ENCODE results near the gene ATMIN. TPM values are rescaled to one million over a fixed set of nuclear protein-coding genes. Genes with fewer than 3 reads are reported as not detected.

ATMIN gene
- total and polyA plus RNA-seq, 2 of the 13 experiments (the other 11 are each of a cell fraction or from before 2014, with no cell fraction given): 34.6 to 60.4 TPM

DNA sequence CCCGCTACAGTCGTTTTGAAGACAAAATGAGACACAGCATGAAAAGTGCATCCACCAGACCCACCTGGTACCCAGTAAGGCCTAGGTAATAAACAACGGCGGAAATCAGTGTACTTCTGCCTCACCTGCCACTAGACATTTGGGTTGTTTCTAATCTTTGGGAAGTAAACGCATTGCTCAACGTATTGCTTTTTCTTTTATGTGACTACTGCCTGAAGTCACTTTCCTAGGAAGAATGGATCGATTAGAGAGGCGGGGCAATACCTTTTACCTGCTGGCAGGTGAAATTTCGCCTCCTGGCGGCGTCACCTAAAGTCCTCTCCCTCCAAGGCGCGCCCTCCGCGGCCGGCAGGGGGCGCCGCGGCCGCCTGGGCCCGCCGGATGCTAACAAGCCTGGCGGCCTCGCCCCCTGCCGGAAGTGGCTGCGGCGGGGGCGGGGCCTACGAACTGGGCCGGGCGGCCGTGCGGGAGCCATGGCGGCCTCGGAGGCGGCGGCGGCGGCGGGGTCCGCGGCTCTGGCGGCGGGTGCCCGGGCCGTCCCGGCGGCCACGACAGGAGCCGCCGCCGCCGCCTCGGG lies at the start of gene ATMIN (continued):
- TF ChIP-seq IRF9 (CRISPR knock-in tag; IDR thresholded peaks at IDR 0.05; ENCODE audit: borderline replicate concordance): no peak
- TF ChIP-seq SMAD3 (CRISPR knock-in tag; IDR thresholded peaks at IDR 0.05): peak; percentile 55; the same call in 1 of the 2 replicates
- TF ChIP-seq HMGA1 (CRISPR knock-in tag; conservative IDR thresholded peaks at IDR 0.05): no peak
- TF ChIP-seq CAMTA2 (CRISPR knock-in tag; IDR thresholded peaks at IDR 0.05; ENCODE audit: borderline replicate concordance): 0 out of 2 replicates have a peak, but pooled peaks have one; percentile 51
- no peak for TF ChIP-seq ZNF251 (CRISPR knock-in tag; IDR thresholded peaks at IDR 0.05)
- TF ChIP-seq RBFOX2 (IDR thresholded peaks at IDR 0.05; ENCODE audit: low read depth, low read length): peak; percentile 72
- TF ChIP-seq TEAD3 (CRISPR knock-in tag; optimal IDR thresholded peaks at IDR 0.05; ENCODE audit: borderline replicate concordance): peak; percentile 52
- no peak for TF ChIP-seq CREBL2 (CRISPR knock-in tag; IDR thresholded peaks at IDR 0.05; ENCODE audit: borderline replicate concordance)
- TF ChIP-seq ZNF335 (CRISPR knock-in tag; IDR thresholded peaks at IDR 0.05): no peak
- TF ChIP-seq, protein P1, sequence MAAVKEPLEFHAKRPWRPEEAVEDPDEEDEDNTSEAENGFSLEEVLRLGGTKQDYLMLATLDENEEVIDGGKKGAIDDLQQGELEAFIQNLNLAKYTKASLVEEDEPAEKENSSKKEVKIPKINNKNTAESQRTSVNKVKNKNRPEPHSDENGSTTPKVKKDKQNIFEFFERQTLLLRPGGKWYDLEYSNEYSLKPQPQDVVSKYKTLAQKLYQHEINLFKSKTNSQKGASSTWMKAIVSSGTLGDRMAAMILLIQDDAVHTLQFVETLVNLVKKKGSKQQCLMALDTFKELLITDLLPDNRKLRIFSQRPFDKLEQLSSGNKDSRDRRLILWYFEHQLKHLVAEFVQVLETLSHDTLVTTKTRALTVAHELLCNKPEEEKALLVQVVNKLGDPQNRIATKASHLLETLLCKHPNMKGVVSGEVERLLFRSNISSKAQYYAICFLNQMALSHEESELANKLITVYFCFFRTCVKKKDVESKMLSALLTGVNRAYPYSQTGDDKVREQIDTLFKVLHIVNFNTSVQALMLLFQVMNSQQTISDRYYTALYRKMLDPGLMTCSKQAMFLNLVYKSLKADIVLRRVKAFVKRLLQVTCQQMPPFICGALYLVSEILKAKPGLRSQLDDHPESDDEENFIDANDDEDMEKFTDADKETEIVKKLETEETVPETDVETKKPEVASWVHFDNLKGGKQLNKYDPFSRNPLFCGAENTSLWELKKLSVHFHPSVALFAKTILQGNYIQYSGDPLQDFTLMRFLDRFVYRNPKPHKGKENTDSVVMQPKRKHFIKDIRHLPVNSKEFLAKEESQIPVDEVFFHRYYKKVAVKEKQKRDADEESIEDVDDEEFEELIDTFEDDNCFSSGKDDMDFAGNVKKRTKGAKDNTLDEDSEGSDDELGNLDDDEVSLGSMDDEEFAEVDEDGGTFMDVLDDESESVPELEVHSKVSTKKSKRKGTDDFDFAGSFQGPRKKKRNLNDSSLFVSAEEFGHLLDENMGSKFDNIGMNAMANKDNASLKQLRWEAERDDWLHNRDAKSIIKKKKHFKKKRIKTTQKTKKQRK (IDR thresholded peaks at IDR 0.05; ENCODE audit: low read length): peak; percentile 15; the same call in 1 of the 2 replicates
- no peak; the same call in 1 of the 2 replicates for TF ChIP-seq KMT2A (CRISPR knock-in tag; IDR thresholded peaks at IDR 0.05)
- peak; percentile 40; the same call in 1 of the 2 replicates for TF ChIP-seq HCFC1 (IDR thresholded peaks at IDR 0.05; ENCODE audit: low read depth, low read length)
- TF ChIP-seq E2F2 (CRISPR knock-in tag; IDR thresholded peaks at IDR 0.05; ENCODE audit: borderline replicate concordance): 0 out of 2 replicates have a peak, but pooled peaks have one; percentile 11
- TF ChIP-seq THAP11 (CRISPR knock-in tag; IDR thresholded peaks at IDR 0.05): peak; percentile 72
- TF ChIP-seq ARNT2 (CRISPR knock-in tag; IDR thresholded peaks at IDR 0.05; ENCODE audit: low read depth): peak; percentile 41; the same call in 1 of the 2 replicates
- no peak for TF ChIP-seq PHF8 (CRISPR knock-in tag; IDR thresholded peaks at IDR 0.05)
- TF ChIP-seq SYNCRIP (IDR thresholded peaks at IDR 0.05; ENCODE audit: insufficient read depth, low read depth, low read length): no peak
- peak; percentile 24; the same call in 1 of the 2 replicates for TF ChIP-seq DR1 (CRISPR knock-in tag; IDR thresholded peaks at IDR 0.05)
- TF ChIP-seq IRX3 (CRISPR knock-in tag; IDR thresholded peaks at IDR 0.05; ENCODE audit: borderline replicate concordance, low read depth): no peak; the same call in 1 of the 2 replicates
- TF ChIP-seq ZNF598 (CRISPR knock-in tag; IDR thresholded peaks at IDR 0.05; ENCODE audit: borderline replicate concordance): no peak
- no peak for TF ChIP-seq HDAC6 (IDR thresholded peaks at IDR 0.05; ENCODE audit: low read depth, low read length)
- peak; percentile 6; the same call in 1 of the 2 replicates for TF ChIP-seq ZNF235 (CRISPR knock-in tag; IDR thresholded peaks at IDR 0.05; ENCODE audit: borderline replicate concordance)
- no peak for TF ChIP-seq GTF2F1 (IDR thresholded peaks at IDR 0.05; ENCODE audit: low read length)
